PC-3 (cell line): ENCODE measurements around the gene IVNS1ABP. TPM values are rescaled to one million over a fixed set of nuclear protein-coding genes. Genes with fewer than 3 reads are reported as not detected.

Experiments used
- ATAC-seq: fragments of 200-7000 bp; cut with Tn5 transposase; 2 replicates; pipeline ENCODE4 v1.9.1; 2020; ENCODE audit warnings: mild to moderate bottlenecking, moderate library complexity
- BruUV-seq: library from RNA; stranded (reverse); fragments of 400-500 nt; replicated peaks from 2 replicates; lab custom pipeline; 2021; lab: Mats Ljungman, UMichigan
- CTCF ChIA-PET: fragments of 300-600 bp; sonication (Branson Sonifier 250); formaldehyde crosslinking; loops from one replicate; lab custom pipeline; 2022; ENCODE audit warnings: antibody characterized with exemption; lab: Charles Lee
- POLR2A ChIA-PET: fragments of 300-600 bp; sonication (Branson Sonifier 250); formaldehyde crosslinking; loops from one replicate; lab custom pipeline; 2022; ENCODE audit warnings: antibody characterized with exemption; ENCODE audit not compliant: unreplicated experiment; lab: Charles Lee
- DNase-seq: peaks from one replicate; pipeline ENCODE4 v3.0.0-alpha.2; 2015
- H2AFZ ChIP-seq: fragments of 300-600 bp; sonication (generic); 2 replicates; pipeline ENCODE4 v1.6.0; 2016; ENCODE audit warnings: antibody characterized with exemption, low read length
- H3F3A ChIP-seq: fragments of 300-600 bp; sonication (generic); one replicate; pipeline ENCODE4 v1.6.0; 2017; ENCODE audit warnings: antibody characterized with exemption, low read length, control low read depth, mild to moderate bottlenecking; ENCODE audit not compliant: unreplicated experiment
- H3K27ac ChIP-seq: fragments of 300-600 bp; sonication (generic); 2 replicates; pipeline ENCODE4 v1.5.1; 2016; ENCODE audit warnings: mild to moderate bottlenecking, low read length
- H3K27me3 ChIP-seq: fragments of 300-600 bp; sonication (generic); 2 replicates; pipeline ENCODE4 v1.6.1; 2016; ENCODE audit warnings: low read length, mixed read lengths
- H3K36me3 ChIP-seq: fragments of 300-600 bp; sonication (generic); 2 replicates; pipeline ENCODE4 v1.6.1; 2016; ENCODE audit warnings: low read depth, mixed run types, low read length, mixed read lengths
- H3K4me1 ChIP-seq: fragments of 300-600 bp; sonication (generic); 2 replicates; pipeline ENCODE4 v1.5.1; 2016; ENCODE audit warnings: low read length; ENCODE audit not compliant: insufficient read depth
- H3K4me2 ChIP-seq: fragments of 300-600 bp; sonication (generic); 2 replicates; pipeline ENCODE4 v1.6.0; 2016; ENCODE audit warnings: low read length
- H3K4me3 ChIP-seq: fragments of 300-600 bp; sonication (generic); 2 replicates; pipeline ENCODE4 v1.5.1; 2016; ENCODE audit warnings: mild to moderate bottlenecking, low read length, mixed read lengths
- H3K79me2 ChIP-seq: fragments of 300-600 bp; sonication (generic); 2 replicates; pipeline ENCODE4 v1.6.1; 2017; ENCODE audit warnings: low read length, mixed read lengths
- H3K9ac ChIP-seq: fragments of 300-600 bp; sonication (generic); 2 replicates; pipeline ENCODE4 v1.6.0; 2016; ENCODE audit warnings: mild to moderate bottlenecking, low read length
- H3K9me2 ChIP-seq: fragments of 300-600 bp; sonication (generic); replicated peaks from 2 replicates; pipeline ENCODE4 v1.6.1; 2016; ENCODE audit warnings: mixed run types, low read length, mixed read lengths
- H3K9me3 ChIP-seq: fragments of 300-600 bp; sonication (generic); 2 replicates; pipeline ENCODE4 v1.6.1; 2016; ENCODE audit warnings: low read length, mixed read lengths
- H4K20me1 ChIP-seq: fragments of 300-600 bp; sonication (generic); 2 replicates; pipeline ENCODE4 v1.6.1; 2016; ENCODE audit warnings: low read length, mixed read lengths
- CTCF ChIP-seq: fragments of 300-600 bp; sonication (generic); conservative IDR thresholded peaks from 2 replicates; pipeline ENCODE4 v1.5.1; 2017; ENCODE audit warnings: antibody characterized with exemption, low read depth, mild to moderate bottlenecking, low read length
- EZH2 ChIP-seq: fragments of 300-600 bp; sonication (generic); IDR thresholded peaks from one replicate; pipeline ENCODE4 v1.6.1; 2017; ENCODE audit warnings: antibody characterized with exemption, mild to moderate bottlenecking, low read length; ENCODE audit not compliant: unreplicated experiment
- EZH2phosphoT487 ChIP-seq: fragments of 300-600 bp; sonication (generic); IDR thresholded peaks from 2 replicates; pipeline ENCODE4 v1.6.1; 2018; ENCODE audit warnings: mild to moderate bottlenecking, antibody characterized with exemption, low read length, borderline replicate concordance
- intact Hi-C: fragments of 100-400 bp; cut with micrococcal nuclease; formaldehyde crosslinking; loops from 2 replicates; pipeline ENCODE4 v1.9.0; 2023
- total RNA-seq: library from RNA; depleted of rRNA; stranded (reverse); fragments of >200 nt; gene quantifications from 2 replicates; pipeline ENCODE4 v1.2.3, GENCODE V29; 2014

Gene IVNS1ABP
- total RNA-seq, 1 experiment from 2014 or later = 30.7 TPM

GRCh38 chr1:185338719-185339622 lies 21.9 kb upstream of the IVNS1ABP start:
- no peak for ATAC-seq
- H3F3A ChIP-seq = no peaks in the 10 kb centered on the region
- H2AFZ ChIP-seq = no peak overlapping the region
- CTCF ChIA-PET = no interaction called here
- H3K9me2 ChIP-seq = no peaks in the 10 kb centered on the region
- H3K27ac ChIP-seq = no peak overlapping the region
- intact Hi-C loops = no loop called here
- no peaks in the 10 kb centered on the region for H3K79me2 ChIP-seq
- no peaks in the 10 kb centered on the region for H4K20me1 ChIP-seq
- no peak overlapping the region for H3K9ac ChIP-seq
- H3K9me3 ChIP-seq = no peaks in the 10 kb centered on the region
- H3K4me1 ChIP-seq = no peaks in the 10 kb centered on the region
- no peak overlapping the region for H3K4me3 ChIP-seq
- TF ChIP-seq CTCF = no peak
- TF ChIP-seq EZH2phosphoT487 = no peak
- no peak for TF ChIP-seq EZH2
- POLR2A ChIA-PET = no interaction called here
- DNase-seq = no peak
- H3K27me3 ChIP-seq = no peaks in the 10 kb centered on the region
- H3K36me3 ChIP-seq = no peaks in the 10 kb centered on the region
- BruUV-seq = no TSS peak
- no peak overlapping the region for H3K4me2 ChIP-seq

- H3K27me3 ChIP-seq = no peaks in the 10 kb centered on the region
- no TSS peak for BruUV-seq
- intact Hi-C loops = no loop called here
- H3K4me3 ChIP-seq = no peak overlapping the region
- no peak overlapping the region for H3K9ac ChIP-seq
- H3K36me3 ChIP-seq = no peaks in the 10 kb centered on the region
- TF ChIP-seq CTCF (no peak), EZH2phosphoT487 (no peak), EZH2 (no peak)
- H3K27ac ChIP-seq = no peak overlapping the region
- CTCF ChIA-PET = no interaction called here
- ATAC-seq (no peak), DNase-seq (no peak)
- no peak overlapping the region for H3K4me2 ChIP-seq
- no peaks in the 10 kb centered on the region for H3K4me1 ChIP-seq
- no peaks in the 10 kb centered on the region for H3K9me2 ChIP-seq
- no peak overlapping the region for H2AFZ ChIP-seq
- H3F3A ChIP-seq = no peaks in the 10 kb centered on the region
- no peaks in the 10 kb centered on the region for H4K20me1 ChIP-seq
- H3K9me3 ChIP-seq = no peaks in the 10 kb centered on the region
- no peaks in the 10 kb centered on the region for H3K79me2 ChIP-seq
- POLR2A ChIA-PET = no interaction called here
These were observed 20.2 kb upstream of the IVNS1ABP start for GRCh38 chr1:185337246-185337645.

GRCh38 chr1:185334182-185334581 lies 17.1 kb upstream of the IVNS1ABP start:
- H3K9me3 ChIP-seq = no peaks in the 10 kb centered on the region
- H4K20me1 ChIP-seq = no peaks in the 10 kb centered on the region
- H3K4me3 ChIP-seq = no peak overlapping the region
- H3K4me2 ChIP-seq = no peak overlapping the region
- intact Hi-C loops = no loop called here
- H2AFZ ChIP-seq = no peak overlapping the region
- CTCF ChIA-PET = no interaction called here
- no peak for TF ChIP-seq CTCF
- TF ChIP-seq EZH2 = no peak
- no peak for TF ChIP-seq EZH2phosphoT487
- no peak for ATAC-seq
- no peak overlapping the region for H3K9ac ChIP-seq
- no TSS peak for BruUV-seq
- no peaks in the 10 kb centered on the region for H3K36me3 ChIP-seq
- H3F3A ChIP-seq = no peaks in the 10 kb centered on the region
- POLR2A ChIA-PET = no interaction called here
- H3K27me3 ChIP-seq = no peaks in the 10 kb centered on the region
- H3K27ac ChIP-seq = no peak overlapping the region
- no peaks in the 10 kb centered on the region for H3K4me1 ChIP-seq
- no peaks in the 10 kb centered on the region for H3K79me2 ChIP-seq
- DNase-seq = no peak
- H3K9me2 ChIP-seq = no peaks in the 10 kb centered on the region
